ENCODE measurements around the gene CAMK1D. TPM values are rescaled to one million over a fixed set of nuclear protein-coding genes. Genes with fewer than 3 reads are reported as not detected.

CAMK1D gene
- total RNA-seq, 2 experiments from 2014 or later, result 28.8 to 35.3 TPM

DNA sequence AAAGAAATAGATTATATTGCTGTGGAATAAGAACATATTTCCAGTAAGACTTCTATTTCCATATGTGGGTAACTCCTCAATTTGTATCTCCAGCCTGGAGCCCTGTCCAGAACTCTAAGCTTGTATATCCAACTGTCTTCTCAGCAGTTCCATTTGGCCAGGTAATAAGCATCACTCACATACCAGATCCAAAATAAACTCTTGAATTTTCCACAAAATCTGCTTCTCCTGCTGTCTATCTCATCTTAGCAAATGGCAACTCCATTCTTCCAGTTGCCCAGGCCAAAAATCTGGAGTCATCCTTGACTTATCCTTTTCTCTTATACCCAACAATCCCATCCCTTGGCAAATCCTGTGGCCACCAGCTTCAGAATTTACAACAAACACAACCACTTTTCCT is 325.8 kb downstream of the CAMK1D start:
- Mint-ChIP-seq H3K27ac (no peak overlapping the region), H3K9me3 (no peaks in the 10 kb centered on the region), H3K36me3 (ENCODE audit: low read depth) (peaks cover 49% of the 10 kb centered on the region), H3K4me3 (no peak overlapping the region), H3K4me1 (ENCODE audit: low read depth) (peaks cover 6% of the 10 kb centered on the region), H3K27me3 (no peaks in the 10 kb centered on the region)
- Histone ChIP-seq H3K4me1 (ENCODE audit: insufficient read depth, low read length) (no peaks in the 10 kb centered on the region), H3K27ac (ENCODE audit: low read depth in 1 of 2, low read length in 2 of 2) (no peak overlapping the region), H3K9me3 (ENCODE audit: control insufficient read depth in 1 of 2, insufficient read depth in 1 of 2, low read length in 2 of 2) (no peaks in the 10 kb centered on the region), H3K27me3 (ENCODE audit: control insufficient read depth in 1 of 2, insufficient read depth in 2 of 2, low read length in 2 of 2) (no peaks in the 10 kb centered on the region), H3K36me3 (ENCODE audit: insufficient read depth, low read length) (no peaks in the 10 kb centered on the region), H3K4me3 (ENCODE audit: low read length) (no peak overlapping the region)
- ATAC-seq (ENCODE audit: poor library complexity) (no peak), DNase-seq (no peak)
- ChIA-PET CTCF (no interaction called here), POLR2A (no interaction called here)
- TF ChIP-seq CTCF (IDR thresholded peaks at IDR 0.05), result no peak
- intact Hi-C loops (cut with DNase I, micrococcal nuclease), result no loop called here

DNA sequence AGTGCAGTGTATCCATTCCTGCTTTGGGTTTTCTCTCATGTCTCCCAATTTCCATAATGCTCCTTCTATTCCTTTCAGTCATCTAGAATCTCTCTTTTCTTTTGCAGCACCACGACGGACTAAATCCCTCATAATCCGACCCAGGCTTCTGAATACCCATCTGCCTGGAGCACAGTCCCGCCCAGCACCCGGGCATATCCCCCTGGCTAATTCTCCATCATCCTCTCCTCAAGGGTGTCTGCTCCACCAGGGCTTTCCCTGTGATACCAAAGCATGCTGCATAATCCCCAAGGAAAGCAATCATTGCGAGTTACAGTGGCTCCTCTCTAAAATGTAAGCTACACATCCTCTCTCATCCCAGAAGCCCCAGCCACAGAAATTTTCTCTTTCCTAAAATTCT is 330.3 kb downstream of the CAMK1D start:
- ChIA-PET POLR2A (no interaction called here), CTCF (no interaction called here)
- no peaks in the 10 kb centered on the region for H3K4me1 ChIP-seq (ENCODE audit: insufficient read depth, low read length)
- DNase-seq (no peak), ATAC-seq (ENCODE audit: poor library complexity) (no peak)
- no peaks in the 10 kb centered on the region for H3K9me3 Mint-ChIP-seq
- H3K27ac Mint-ChIP-seq, result no peak overlapping the region
- no peaks in the 10 kb centered on the region for H3K9me3 ChIP-seq (ENCODE audit: control insufficient read depth in 1 of 2, insufficient read depth in 1 of 2, low read length in 2 of 2)
- H3K4me1 Mint-ChIP-seq (ENCODE audit: low read depth), result peaks cover 16% of the 10 kb centered on the region
- no peaks in the 10 kb centered on the region for H3K27me3 ChIP-seq (ENCODE audit: control insufficient read depth in 1 of 2, insufficient read depth in 2 of 2, low read length in 2 of 2)
- H3K4me3 Mint-ChIP-seq, result no peak overlapping the region
- H3K36me3 Mint-ChIP-seq (ENCODE audit: low read depth), result peaks cover 46% of the 10 kb centered on the region
- no peak for TF ChIP-seq CTCF (IDR thresholded peaks at IDR 0.05)
- no peaks in the 10 kb centered on the region for H3K27me3 Mint-ChIP-seq
- intact Hi-C loops (cut with DNase I, micrococcal nuclease), result no loop called here
- no peaks in the 10 kb centered on the region for H3K36me3 ChIP-seq (ENCODE audit: insufficient read depth, low read length)
- no peak overlapping the region for H3K4me3 ChIP-seq (ENCODE audit: low read length)
- H3K27ac ChIP-seq (ENCODE audit: low read depth in 1 of 2, low read length in 2 of 2), result no peak overlapping the region

DNA sequence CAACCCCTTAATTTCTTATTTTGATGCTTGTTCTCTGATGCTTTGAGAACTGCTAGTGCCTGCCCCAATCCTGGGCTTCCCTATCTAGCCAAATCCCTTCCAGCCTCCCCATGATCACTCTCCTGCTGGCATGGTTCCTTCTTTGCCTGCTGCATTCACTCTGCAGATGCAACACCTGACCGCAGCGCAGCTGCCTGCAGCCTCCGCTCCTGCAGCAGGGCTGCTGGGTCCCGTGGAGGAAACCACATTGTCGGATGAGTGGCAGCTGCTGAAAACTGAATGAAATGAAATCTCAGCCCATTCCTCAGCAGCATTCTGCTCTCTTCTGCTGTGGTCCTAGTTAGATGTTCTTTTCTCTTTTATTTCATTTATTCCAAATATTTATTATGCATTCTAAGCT is 331.9 kb downstream of the CAMK1D start:
- H3K4me1 Mint-ChIP-seq (ENCODE audit: low read depth), result peaks cover 10% of the 10 kb centered on the region
- H3K27ac ChIP-seq (ENCODE audit: low read depth in 1 of 2, low read length in 2 of 2), result no peak overlapping the region
- H3K9me3 ChIP-seq (ENCODE audit: control insufficient read depth in 1 of 2, insufficient read depth in 1 of 2, low read length in 2 of 2), result no peaks in the 10 kb centered on the region
- no peaks in the 10 kb centered on the region for H3K4me1 ChIP-seq (ENCODE audit: insufficient read depth, low read length)
- no peaks in the 10 kb centered on the region for H3K36me3 ChIP-seq (ENCODE audit: insufficient read depth, low read length)
- no peaks in the 10 kb centered on the region for H3K27me3 Mint-ChIP-seq
- ChIA-PET POLR2A (no interaction called here), CTCF (no interaction called here)
- intact Hi-C loops (cut with DNase I, micrococcal nuclease), result no loop called here
- H3K36me3 Mint-ChIP-seq (ENCODE audit: low read depth), result peaks cover 38% of the 10 kb centered on the region
- no peak for TF ChIP-seq CTCF (IDR thresholded peaks at IDR 0.05)
- H3K27me3 ChIP-seq (ENCODE audit: control insufficient read depth in 1 of 2, insufficient read depth in 2 of 2, low read length in 2 of 2), result no peaks in the 10 kb centered on the region
- ATAC-seq (ENCODE audit: poor library complexity) (peak; percentile 56), DNase-seq (peak in 5 of 14 experiments; percentile 2 to 14 (median 5))
- H3K9me3 Mint-ChIP-seq, result no peaks in the 10 kb centered on the region
- H3K27ac Mint-ChIP-seq, result no peak overlapping the region
- H3K4me3 Mint-ChIP-seq, result no peak overlapping the region
- no peak overlapping the region for H3K4me3 ChIP-seq (ENCODE audit: low read length)

Data from CD4-positive, alpha-beta T cell (primary cell).